GM23248 (cell line): ENCODE results near the gene CCDC158. TPM values are rescaled to one million over a fixed set of nuclear protein-coding genes. Genes with fewer than 3 reads are reported as not detected.

Source experiments
- DNase-seq: peaks from one replicate; pipeline ENCODE4 v3.0.0-alpha.2; 2015
- H2AFZ ChIP-seq: fragments of 200-600 bp; sonication (generic); 2 replicates; pipeline ENCODE4 v1.6.1; 2016; ENCODE audit warnings: antibody characterized with exemption
- H3F3A ChIP-seq: fragments of 200-600 bp; sonication (generic); 2 replicates; pipeline ENCODE4 v1.6.1; 2016; ENCODE audit warnings: mild to moderate bottlenecking, antibody characterized with exemption, mixed run types; ENCODE audit not compliant: insufficient read depth
- H3K27ac ChIP-seq: fragments of 200-600 bp; sonication (generic); 2 replicates; pipeline ENCODE4 v1.5.1; 2016; ENCODE audit warnings: mild to moderate bottlenecking
- H3K27me3 ChIP-seq: fragments of 200-600 bp; sonication (generic); replicated peaks from 2 replicates; pipeline ENCODE4 v1.6.1; 2016; ENCODE audit warnings: mild to moderate bottlenecking; ENCODE audit not compliant: insufficient read depth
- H3K36me3 ChIP-seq: fragments of 200-600 bp; sonication (generic); 2 replicates; pipeline ENCODE4 v1.6.1; 2016; ENCODE audit warnings: low read depth, mild to moderate bottlenecking
- H3K4me1 ChIP-seq: fragments of 200-600 bp; sonication (generic); 2 replicates; pipeline ENCODE4 v1.6.1; 2016; ENCODE audit warnings: mild to moderate bottlenecking; ENCODE audit not compliant: insufficient read depth
- H3K4me2 ChIP-seq: fragments of 200-600 bp; sonication (generic); one replicate; pipeline ENCODE4 v1.6.1; 2016; ENCODE audit warnings: mild to moderate bottlenecking; ENCODE audit not compliant: unreplicated experiment
- H3K4me3 ChIP-seq: fragments of 200-600 bp; sonication (generic); 2 replicates; pipeline ENCODE4 v1.5.1; 2016; ENCODE audit warnings: mild to moderate bottlenecking
- H3K79me2 ChIP-seq: fragments of 200-600 bp; sonication (generic); 2 replicates; pipeline ENCODE4 v1.6.1; 2016; ENCODE audit warnings: mild to moderate bottlenecking; ENCODE audit not compliant: insufficient read depth
- H3K9ac ChIP-seq: fragments of 200-600 bp; sonication (generic); 2 replicates; pipeline ENCODE4 v1.6.1; 2016; ENCODE audit warnings: mild to moderate bottlenecking
- H3K9me2 ChIP-seq: fragments of 200-600 bp; sonication (generic); 2 replicates; pipeline ENCODE4 v1.6.1; 2016; ENCODE audit warnings: mixed run types, mild to moderate bottlenecking, moderate library complexity; ENCODE audit not compliant: insufficient read depth
- H3K9me3 ChIP-seq: fragments of 200-600 bp; sonication (generic); one replicate; pipeline ENCODE4 v1.6.1; 2017; ENCODE audit warnings: low read depth
- H4K20me1 ChIP-seq: fragments of 200-600 bp; sonication (generic); 2 replicates; pipeline ENCODE4 v1.6.0; 2016; ENCODE audit not compliant: insufficient read depth
- EZH2 ChIP-seq: fragments of 200-600 bp; sonication (generic); IDR thresholded peaks from 2 replicates; pipeline ENCODE4 v1.6.1; 2018; ENCODE audit warnings: antibody characterized with exemption, mild to moderate bottlenecking; ENCODE audit not compliant: insufficient read depth, poor library complexity, severe bottlenecking
- EZH2phosphoT487 ChIP-seq: fragments of 200-600 bp; sonication (generic); IDR thresholded peaks from 2 replicates; pipeline ENCODE4 v1.6.1; 2018; ENCODE audit warnings: antibody characterized with exemption, moderate library complexity, mild to moderate bottlenecking, low read depth; ENCODE audit not compliant: insufficient read depth
- WGBS, 2 experiments: methylation state at CpG; one replicate each; pipeline ENCODE4 v1.1.6; 2015 to 2017; ENCODE audit warnings: low lambda C conversion rate in 2 of 2, low coverage in 1 of 2; ENCODE audit errors: missing lambda C conversion rate in 2 of 2; 5-methylcytosine and 5-hydroxymethylcytosine counted together
- in situ Hi-C: fragments of 300-500 bp; cut with MboI; formaldehyde crosslinking; loops from 2 replicates; pipeline ENCODE4 v1.15.0; 2020
- polyA plus RNA-seq: library from polyadenylated mRNA; unstranded; fragments of >200 nt; fragmentation: Nextera tagmentation; extraction: Ambion mirVana; gene quantifications from 2 replicates; pipeline ENCODE4 v1.2.1, GENCODE V29; 2016
- small RNA-seq: library from RNA; depleted of rRNA; stranded (forward); fragments of <200 nt; gene quantifications from one replicate; pipeline ENCODE3, GENCODE V24; 2014; ENCODE audit warnings: low read depth, low replicate concordance
- total RNA-seq: library from RNA; depleted of rRNA; stranded (reverse); fragments of >200 nt; shearing (Covaris generic); gene quantifications from 2 replicates; pipeline ENCODE4 v1.2.3, GENCODE V29; 2014; rRNA removed

Gene CCDC158
- total and polyA plus RNA-seq, 2 experiments from 2014 or later = 0.14 TPM; not detected in 1

GRCh38 chr4:76270244-76271175, 150.4 kb downstream of the CCDC158 start:
- H3K27me3 ChIP-seq = peaks cover 7% of the 10 kb centered on the region; the same call in 1 of the 2 replicates
- no peaks in the 10 kb centered on the region for H4K20me1 ChIP-seq
- no peak overlapping the region for H3K27ac ChIP-seq
- H3K4me3 ChIP-seq = no peak overlapping the region
- no peaks in the 10 kb centered on the region for H3F3A ChIP-seq
- no peak overlapping the region for H3K4me2 ChIP-seq
- no peak overlapping the region for H2AFZ ChIP-seq
- H3K9me2 ChIP-seq = no peaks in the 10 kb centered on the region
- TF ChIP-seq EZH2phosphoT487 = no peak
- H3K36me3 ChIP-seq = no peaks in the 10 kb centered on the region
- no peaks in the 10 kb centered on the region for H3K4me1 ChIP-seq
- no peak overlapping the region for H3K9ac ChIP-seq
- in situ Hi-C loops = no loop called here
- 64 to 66% methylated on average over 11 of the region's 11 CpGs for WGBS, 2 experiments
- no peaks in the 10 kb centered on the region for H3K79me2 ChIP-seq
- no peaks in the 10 kb centered on the region for H3K9me3 ChIP-seq
- no peak for DNase-seq

GRCh38 chr4:76267811-76268210, 153.1 kb downstream of the CCDC158 start:
- no peak overlapping the region for H2AFZ ChIP-seq
- H3K4me2 ChIP-seq = no peak overlapping the region
- no peaks in the 10 kb centered on the region for H3K36me3 ChIP-seq
- H3K9me3 ChIP-seq = no peaks in the 10 kb centered on the region
- H3K4me3 ChIP-seq = no peak overlapping the region
- in situ Hi-C loops = no loop called here
- H3K27ac ChIP-seq = no peak overlapping the region
- H3K4me1 ChIP-seq = no peaks in the 10 kb centered on the region
- H3K79me2 ChIP-seq = no peaks in the 10 kb centered on the region
- H4K20me1 ChIP-seq = no peaks in the 10 kb centered on the region
- TF ChIP-seq EZH2phosphoT487 (no peak), EZH2 (no peak)
- H3K9ac ChIP-seq = no peak overlapping the region
- H3F3A ChIP-seq = no peaks in the 10 kb centered on the region
- no peaks in the 10 kb centered on the region for H3K9me2 ChIP-seq
- peaks cover 7% of the 10 kb centered on the region; the same call in 1 of the 2 replicates for H3K27me3 ChIP-seq
- 67 to 68% methylated on average over 6 of the region's 6 CpGs for WGBS, 2 experiments
- no peak for DNase-seq

GRCh38 chr4:76266627-76267026, 154.3 kb downstream of the CCDC158 start:
- Histone ChIP-seq H3K79me2 (no peaks in the 10 kb centered on the region), H3K9me3 (no peaks in the 10 kb centered on the region), H3K9me2 (no peaks in the 10 kb centered on the region), H3K4me1 (no peaks in the 10 kb centered on the region), H3K9ac (no peak overlapping the region), H3K4me2 (no peak overlapping the region), H3K27me3 (peaks cover 11% of the 10 kb centered on the region; the same call in 1 of the 2 replicates), H3K4me3 (no peak overlapping the region), H2AFZ (no peak overlapping the region), H3F3A (no peaks in the 10 kb centered on the region), H3K27ac (no peak overlapping the region), H3K36me3 (no peaks in the 10 kb centered on the region), H4K20me1 (no peaks in the 10 kb centered on the region)
- in situ Hi-C loops = no loop called here
- DNase-seq = no peak
- TF ChIP-seq EZH2phosphoT487 = no peak
- TF ChIP-seq EZH2 = no peak
- WGBS, 2 experiments = 62 to 63% methylated on average over 3 of the region's 3 CpGs

- in situ Hi-C loops = no loop called here
- Histone ChIP-seq H3K4me2 (no peak overlapping the region), H3K27ac (no peak overlapping the region), H3K9ac (no peak overlapping the region), H3K27me3 (peaks cover 11% of the 10 kb centered on the region; the same call in 1 of the 2 replicates), H3K79me2 (no peaks in the 10 kb centered on the region), H4K20me1 (no peaks in the 10 kb centered on the region), H3K9me2 (no peaks in the 10 kb centered on the region), H3K36me3 (no peaks in the 10 kb centered on the region), H3K4me3 (no peak overlapping the region), H3K9me3 (no peaks in the 10 kb centered on the region), H3K4me1 (no peaks in the 10 kb centered on the region), H3F3A (no peaks in the 10 kb centered on the region), H2AFZ (no peak overlapping the region)
- TF ChIP-seq EZH2phosphoT487 (no peak), EZH2 (no peak)
- DNase-seq = no peak
- 61 to 62% methylated on average over 6 of the region's 6 CpGs for WGBS, 2 experiments
Observed at GRCh38 chr4:76265631-76266218, 155.2 kb downstream of the CCDC158 start.

Small RNAs within 50 kb of the gene (small RNA-seq; reads per million reads assigned to genes)
- gene RF00278 (not detected), gene RNU6-1000P (not detected)

Other genes starting within 250 kb of the CCDC158 start
- 122 and 158 TPM in 2 replicates for gene SCARB2, start 207.3 kb downstream of the CCDC158 start, total RNA-seq
- gene SCARB2, start 207.3 kb downstream of the CCDC158 start, polyA plus RNA-seq = 173 and 175 TPM in 2 replicates
- not detected in 2 replicates for gene FAM47E, start 169.4 kb downstream of the CCDC158 start, total RNA-seq
- not detected in 2 replicates for gene FAM47E, start 169.4 kb downstream of the CCDC158 start, polyA plus RNA-seq
- gene STBD1, start 114.4 kb downstream of the CCDC158 start, total RNA-seq = 6.7 and 10.6 TPM in 2 replicates
- gene STBD1, start 114.4 kb downstream of the CCDC158 start, polyA plus RNA-seq = 9.2 and 10.3 TPM in 2 replicates
- 44.6 and 50.7 TPM in 2 replicates for gene SHROOM3, start 14.1 kb upstream of the CCDC158 start, total RNA-seq
- 8.7 and 9.7 TPM in 2 replicates for gene SHROOM3, start 14.1 kb upstream of the CCDC158 start, polyA plus RNA-seq